Measurements from ENCODE around the gene SLFN5. TPM values are rescaled to one million over a fixed set of nuclear protein-coding genes. Genes with fewer than 3 reads are reported as not detected.
A peak's percentile ranks its signal among the peaks of the same experiment; 100 is the strongest.

SLFN5 gene
- total and polyA plus RNA-seq, 2 donors (not counting 1 experiment from before 2014, with no cell fraction given): 0.82 to 12.5 TPM

DNA sequence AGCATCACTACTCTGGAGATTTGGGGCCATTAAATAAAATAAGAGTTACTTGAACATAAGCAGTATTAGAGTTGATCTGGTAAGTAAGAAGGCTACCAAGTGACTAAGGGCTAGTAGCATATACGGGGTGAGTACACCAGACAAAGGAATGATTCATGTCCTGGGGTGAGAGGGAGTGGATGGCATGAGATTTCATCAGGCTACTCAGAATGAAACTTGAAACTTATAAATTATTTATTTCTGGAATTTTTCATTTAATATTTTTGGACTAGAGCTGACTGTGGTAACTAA is 2.3 kb downstream of the SLFN5 start:
- DNase-seq: no peak

DNA sequence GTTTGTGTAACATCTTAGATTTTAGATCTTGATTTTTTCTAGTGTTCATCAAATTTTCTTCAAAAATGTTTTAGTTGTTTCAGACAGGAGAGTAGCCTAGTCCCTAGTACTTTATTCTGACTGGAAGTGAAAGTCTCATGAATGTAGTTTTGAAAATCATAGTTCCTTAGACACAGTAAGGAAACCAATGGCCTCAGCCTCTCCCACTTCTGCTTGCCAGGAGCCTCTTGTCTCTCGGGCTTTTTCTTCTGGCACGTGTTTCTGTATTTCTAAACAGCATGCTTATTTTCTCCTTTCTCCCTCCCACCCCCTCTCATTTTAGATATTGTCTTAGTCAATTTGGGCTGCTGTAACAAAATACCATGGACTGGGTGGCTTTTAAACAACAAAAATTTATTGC is 9.8 kb downstream of the SLFN5 start:
- no peak overlapping the region for H3K4me3 Mint-ChIP-seq
- H3K27ac Mint-ChIP-seq: no peak overlapping the region
- H3K4me1 ChIP-seq (ENCODE audit: control insufficient read depth in 2 of 2, insufficient read depth in 2 of 2, low read length in 2 of 2): no peaks in the 10 kb centered on the region
- ChIA-PET POLR2A (no interaction called here), CTCF (interaction anchor here (0.7 to 1.0 kb wide), 2 partner anchors 281 to 326 kb away, joined by 3 read pairs; partner anchors contain the start of gene PEX12)
- H3K9me3 Mint-ChIP-seq (ENCODE audit: insufficient read depth): no peaks in the 10 kb centered on the region
- H3K36me3 ChIP-seq (replicated peaks in 1 of 2; ENCODE audit: control extremely low read depth in 1 of 2, control insufficient read depth in 1 of 2, extremely low read depth in 1 of 2, insufficient read depth in 2 of 2, low read length in 1 of 2): no peaks in the 10 kb centered on the region
- intact Hi-C loops (cut with micrococcal nuclease): no loop called here
- DNase-seq: no peak
- H3K4me3 ChIP-seq (ENCODE audit: control extremely low read depth in 1 of 5, extremely low read depth in 1 of 5, insufficient read depth in 1 of 5, low read depth in 2 of 5, low read length in 4 of 5): no peak overlapping the region
- peaks cover 30% of the 10 kb centered on the region for H3K79me2 ChIP-seq (ENCODE audit: control insufficient read depth, insufficient read depth, low read length)
- no peak overlapping the region for H3K27ac ChIP-seq (ENCODE audit: low read length in 2 of 2)
- ATAC-seq (ENCODE audit: low read depth): no peak
- no peak overlapping the region for H3K9ac ChIP-seq (ENCODE audit: low read length)
- no peaks in the 10 kb centered on the region for H3K9me3 ChIP-seq (ENCODE audit: control extremely low read depth in 1 of 3, control insufficient read depth in 2 of 3, insufficient read depth in 1 of 3, low read length in 2 of 3)
- WGBS (ENCODE audit: insufficient coverage): no CpG with 5 or more reads among the region's 2 CpGs
- H3K27me3 ChIP-seq (replicated peaks in 1 of 4; ENCODE audit: control extremely low read depth in 1 of 4, control insufficient read depth in 3 of 4, insufficient read depth in 4 of 4, low read length in 3 of 4): no peaks in the 10 kb centered on the region
- TF ChIP-seq EZH2 (IDR thresholded peaks at IDR 0.05; ENCODE audit: borderline replicate concordance, insufficient read depth, low read depth, low read length, poor library complexity, severe bottlenecking): no peak
- TF ChIP-seq, protein P1, sequence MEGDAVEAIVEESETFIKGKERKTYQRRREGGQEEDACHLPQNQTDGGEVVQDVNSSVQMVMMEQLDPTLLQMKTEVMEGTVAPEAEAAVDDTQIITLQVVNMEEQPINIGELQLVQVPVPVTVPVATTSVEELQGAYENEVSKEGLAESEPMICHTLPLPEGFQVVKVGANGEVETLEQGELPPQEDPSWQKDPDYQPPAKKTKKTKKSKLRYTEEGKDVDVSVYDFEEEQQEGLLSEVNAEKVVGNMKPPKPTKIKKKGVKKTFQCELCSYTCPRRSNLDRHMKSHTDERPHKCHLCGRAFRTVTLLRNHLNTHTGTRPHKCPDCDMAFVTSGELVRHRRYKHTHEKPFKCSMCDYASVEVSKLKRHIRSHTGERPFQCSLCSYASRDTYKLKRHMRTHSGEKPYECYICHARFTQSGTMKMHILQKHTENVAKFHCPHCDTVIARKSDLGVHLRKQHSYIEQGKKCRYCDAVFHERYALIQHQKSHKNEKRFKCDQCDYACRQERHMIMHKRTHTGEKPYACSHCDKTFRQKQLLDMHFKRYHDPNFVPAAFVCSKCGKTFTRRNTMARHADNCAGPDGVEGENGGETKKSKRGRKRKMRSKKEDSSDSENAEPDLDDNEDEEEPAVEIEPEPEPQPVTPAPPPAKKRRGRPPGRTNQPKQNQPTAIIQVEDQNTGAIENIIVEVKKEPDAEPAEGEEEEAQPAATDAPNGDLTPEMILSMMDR (IDR thresholded peaks at IDR 0.05): no peak
- H3K4me1 Mint-ChIP-seq: peaks cover 2% of the 10 kb centered on the region
- H2AFZ ChIP-seq (ENCODE audit: insufficient read depth, low read depth, low read length, poor library complexity, severe bottlenecking): no peak overlapping the region
- peaks cover 5% of the 10 kb centered on the region for H4K20me1 ChIP-seq (ENCODE audit: control insufficient read depth, insufficient read depth, low read length, poor library complexity, severe bottlenecking)
- H3K4me2 ChIP-seq (replicated peaks; ENCODE audit: low read depth, low read length, poor library complexity, severe bottlenecking): no peak overlapping the region
- H3K27me3 Mint-ChIP-seq: no peaks in the 10 kb centered on the region

More for the DNA sequence above, 2.3 kb downstream of the SLFN5 start:
- intact Hi-C loops (cut with micrococcal nuclease): loop anchor here (2.0 kb wide), 1 partner anchor 188 kb away; the partner anchor contains the start of gene SLFN12
- Histone ChIP-seq H3K4me1 (ENCODE audit: control insufficient read depth in 2 of 2, insufficient read depth in 2 of 2, low read length in 2 of 2) (peaks cover 23 to 27% of the 10 kb centered on the region in 2 donors), H3K27me3 (replicated peaks in 1 of 4; ENCODE audit: control extremely low read depth in 1 of 4, control insufficient read depth in 3 of 4, insufficient read depth in 4 of 4, low read length in 3 of 4) (no peaks in the 10 kb centered on the region), H3K27ac (ENCODE audit: low read length in 2 of 2) (no peak overlapping the region), H3K4me3 (ENCODE audit: control extremely low read depth in 1 of 5, extremely low read depth in 1 of 5, insufficient read depth in 1 of 5, low read depth in 2 of 5, low read length in 4 of 5) (no peak overlapping the region), H3K79me2 (ENCODE audit: control insufficient read depth, insufficient read depth, low read length) (peaks cover 43% of the 10 kb centered on the region), H3K36me3 (replicated peaks in 1 of 2; ENCODE audit: control extremely low read depth in 1 of 2, control insufficient read depth in 1 of 2, extremely low read depth in 1 of 2, insufficient read depth in 2 of 2, low read length in 1 of 2) (no peaks in the 10 kb centered on the region), H3K9ac (ENCODE audit: low read length) (no peak overlapping the region), H4K20me1 (ENCODE audit: control insufficient read depth, insufficient read depth, low read length, poor library complexity, severe bottlenecking) (peaks cover 21% of the 10 kb centered on the region), H3K4me2 (replicated peaks; ENCODE audit: low read depth, low read length, poor library complexity, severe bottlenecking) (peak overlapping the region; percentile 86), H3K9me3 (ENCODE audit: control extremely low read depth in 1 of 3, control insufficient read depth in 2 of 3, insufficient read depth in 1 of 3, low read length in 2 of 3) (no peaks in the 10 kb centered on the region), H2AFZ (ENCODE audit: insufficient read depth, low read depth, low read length, poor library complexity, severe bottlenecking) (no peak overlapping the region)
- ATAC-seq (ENCODE audit: low read depth): no peak
- WGBS (ENCODE audit: insufficient coverage): no CpG with 5 or more reads among the region's 1 CpG
- ChIA-PET CTCF (no interaction called here), POLR2A (no interaction called here)
- H3K9me3 Mint-ChIP-seq (ENCODE audit: insufficient read depth): no peaks in the 10 kb centered on the region
- TF ChIP-seq, protein P1 (IDR thresholded peaks at IDR 0.05): no peak
- no peak for TF ChIP-seq EZH2 (IDR thresholded peaks at IDR 0.05; ENCODE audit: borderline replicate concordance, insufficient read depth, low read depth, low read length, poor library complexity, severe bottlenecking)
- peaks cover 4% of the 10 kb centered on the region for H3K27me3 Mint-ChIP-seq
- no peak overlapping the region for H3K4me3 Mint-ChIP-seq
- H3K4me1 Mint-ChIP-seq: peaks cover 29% of the 10 kb centered on the region
- no peak overlapping the region for H3K27ac Mint-ChIP-seq
